Measurements from ENCODE around the gene GPR21.

Gene GPR21

DNA sequence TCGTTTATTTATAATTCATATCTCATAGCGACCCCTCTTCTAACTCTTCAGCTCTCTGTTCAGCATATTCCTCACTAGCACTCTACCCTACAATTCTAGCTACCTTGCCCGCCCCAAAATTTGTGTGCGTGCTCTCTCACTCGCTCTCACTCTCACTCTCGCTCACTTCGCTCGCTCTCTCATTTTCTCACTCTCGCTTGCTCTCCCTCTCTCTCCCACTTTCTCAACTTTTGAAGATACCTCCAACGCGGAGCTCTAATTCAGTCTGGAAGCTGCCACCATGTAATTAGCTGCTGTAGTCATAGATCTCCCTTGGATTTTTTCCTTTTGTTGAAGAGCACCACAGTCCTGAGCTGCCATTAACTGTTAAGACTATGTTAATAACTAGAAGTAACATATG, 30.4 kb downstream of the GPR21 start:
- DNase-seq (ENCODE audit: low read depth) = no peak

DNA sequence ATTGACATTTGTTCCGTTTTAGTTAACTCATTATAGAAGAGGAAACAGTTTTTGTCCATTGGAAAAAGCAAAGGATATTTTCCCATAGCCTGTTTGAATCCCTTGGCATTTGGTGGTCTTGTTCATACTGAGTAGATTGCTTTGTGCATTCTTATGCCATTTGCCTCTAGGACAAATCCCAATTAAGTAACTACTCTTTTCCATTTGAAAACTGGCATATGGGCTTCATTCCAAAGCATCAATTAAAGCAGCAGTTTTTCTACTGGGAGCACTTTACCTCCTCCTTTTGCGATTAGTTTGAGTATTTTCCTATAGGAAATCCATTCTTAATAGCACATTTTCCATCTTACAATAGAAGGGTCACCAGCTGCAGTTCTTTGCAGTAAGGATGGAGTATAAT, 31.2 kb downstream of the GPR21 start:
- DNase-seq (ENCODE audit: low read depth) = no peak

DNA sequence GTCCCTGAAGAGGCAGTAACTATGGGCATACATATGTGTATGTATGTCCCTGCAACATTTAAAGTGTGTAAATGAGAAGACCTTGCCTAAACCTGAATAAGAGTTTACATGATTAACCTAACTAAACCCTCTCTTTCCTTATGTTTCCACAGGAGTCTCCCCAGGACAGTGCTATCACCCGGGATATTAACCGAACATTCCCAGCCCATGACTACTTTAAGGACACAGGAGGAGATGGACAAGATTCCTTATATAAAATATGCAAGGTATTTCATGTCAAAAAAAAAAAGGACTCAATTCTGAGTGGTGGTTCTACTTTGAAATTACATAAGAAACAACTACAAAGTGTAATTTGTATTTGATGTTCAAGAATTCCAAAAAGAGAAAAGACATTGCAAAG, 31.7 kb downstream of the GPR21 start:
- no peak for DNase-seq (ENCODE audit: low read depth)

DNA sequence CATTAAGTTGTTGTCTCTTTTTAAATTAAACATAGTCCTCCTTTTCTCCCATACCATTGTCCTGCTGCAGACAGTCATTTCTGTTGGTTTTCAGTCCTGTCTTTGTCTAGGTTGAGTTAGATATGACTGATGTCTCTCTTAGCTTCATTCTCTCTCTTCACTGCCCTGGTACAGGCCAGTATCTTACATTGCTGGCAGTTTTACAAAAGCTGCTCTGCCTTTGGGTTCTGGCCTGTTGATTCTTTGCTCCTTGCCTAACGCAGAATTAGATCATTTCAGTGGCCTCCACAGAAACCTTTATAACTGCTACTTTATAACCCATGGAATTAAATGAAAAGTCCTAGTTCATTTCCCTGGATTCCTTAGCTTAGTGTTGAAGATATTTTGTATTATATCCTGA, 33.7 kb downstream of the GPR21 start:
- no peak for DNase-seq (ENCODE audit: low read depth)

DNA sequence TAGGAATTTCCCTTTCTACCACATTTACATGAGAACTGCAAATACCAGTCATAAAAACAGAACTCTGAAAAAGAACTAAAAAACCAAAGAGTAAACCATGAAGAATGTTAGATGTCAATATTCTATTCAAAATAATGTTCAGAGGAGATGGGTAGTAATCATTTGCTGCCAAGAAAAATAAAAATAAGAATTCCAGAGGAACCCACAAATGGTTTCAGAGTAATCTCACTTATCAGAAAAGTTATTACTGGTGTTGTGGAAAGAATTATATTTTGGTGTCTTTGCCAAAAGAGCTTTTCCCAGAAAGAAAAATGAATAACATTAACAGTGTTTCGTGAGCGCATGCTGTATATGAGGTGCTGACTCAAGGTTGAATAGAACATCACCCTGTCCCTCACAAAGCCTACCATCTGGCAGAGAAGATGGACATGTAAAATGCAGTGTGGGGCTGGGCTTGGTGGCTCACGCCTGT, 35.6 kb downstream of the GPR21 start:
- DNase-seq (ENCODE audit: low read depth) = no peak

DNA sequence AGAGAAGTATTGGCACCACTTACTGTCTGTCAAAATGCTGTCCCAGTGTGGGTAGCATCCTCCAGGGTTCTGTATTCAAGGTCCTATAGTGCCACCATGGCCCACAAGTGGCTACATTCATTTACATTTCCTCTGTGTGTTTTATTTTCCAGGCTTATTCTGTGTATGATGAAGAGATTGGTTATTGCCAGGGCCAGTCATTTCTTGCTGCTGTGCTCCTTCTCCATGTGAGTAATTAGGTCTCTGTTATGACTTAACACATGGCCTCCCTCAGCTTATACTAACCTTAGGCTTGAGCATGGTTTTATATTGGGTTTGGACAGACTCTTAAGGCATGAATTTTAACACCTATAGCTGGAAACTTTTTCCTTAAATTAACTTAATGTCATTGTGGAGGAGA, 36.7 kb downstream of the GPR21 start:
- DNase-seq (ENCODE audit: low read depth) = no peak

DNA sequence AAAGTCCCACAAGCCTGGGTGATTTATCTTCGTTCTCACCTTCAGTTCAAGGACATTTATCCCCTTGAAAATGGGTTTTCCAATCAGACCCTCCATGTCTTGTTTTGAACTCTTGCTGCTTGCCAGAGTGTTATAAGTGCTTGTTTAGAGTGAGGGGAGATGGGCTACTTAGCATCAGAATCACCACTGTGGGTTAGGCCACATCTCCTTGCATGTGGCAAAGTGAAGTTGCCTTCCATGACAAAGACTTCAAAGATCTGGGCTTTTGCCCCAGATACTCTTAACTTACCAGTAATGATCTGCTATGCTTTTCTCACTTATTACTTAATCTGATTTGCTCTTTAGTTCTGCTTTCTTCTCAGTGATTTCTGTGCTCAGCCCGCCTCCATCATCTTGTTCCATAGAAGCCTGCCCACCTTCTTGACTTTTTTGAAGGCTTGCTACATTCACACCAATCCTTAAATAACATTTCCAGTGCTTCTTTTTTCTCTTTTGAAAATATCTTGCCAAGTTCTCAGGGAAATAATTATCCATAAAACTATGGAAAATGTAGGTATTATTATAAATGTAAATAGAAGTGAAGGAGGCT, 39.0 kb downstream of the GPR21 start:
- no peak for DNase-seq (ENCODE audit: low read depth)

DNA sequence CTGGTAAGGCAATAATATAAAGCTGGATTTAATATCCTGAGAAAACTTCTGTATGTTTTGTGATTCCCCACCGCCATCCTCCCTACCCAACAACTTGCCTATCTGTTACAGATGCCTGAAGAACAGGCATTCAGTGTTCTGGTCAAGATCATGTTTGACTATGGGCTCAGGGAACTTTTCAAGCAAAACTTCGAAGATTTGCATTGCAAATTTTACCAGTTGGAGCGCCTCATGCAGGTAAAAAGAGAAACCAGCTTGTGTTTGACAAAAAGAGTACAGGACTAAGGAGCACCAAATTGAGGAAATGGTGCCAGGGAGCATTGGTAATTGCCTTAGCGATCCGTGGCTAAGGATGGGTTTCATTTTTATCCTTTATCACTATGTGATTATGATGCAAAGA, 40.0 kb downstream of the GPR21 start:
- no peak for DNase-seq (ENCODE audit: low read depth)

DNA sequence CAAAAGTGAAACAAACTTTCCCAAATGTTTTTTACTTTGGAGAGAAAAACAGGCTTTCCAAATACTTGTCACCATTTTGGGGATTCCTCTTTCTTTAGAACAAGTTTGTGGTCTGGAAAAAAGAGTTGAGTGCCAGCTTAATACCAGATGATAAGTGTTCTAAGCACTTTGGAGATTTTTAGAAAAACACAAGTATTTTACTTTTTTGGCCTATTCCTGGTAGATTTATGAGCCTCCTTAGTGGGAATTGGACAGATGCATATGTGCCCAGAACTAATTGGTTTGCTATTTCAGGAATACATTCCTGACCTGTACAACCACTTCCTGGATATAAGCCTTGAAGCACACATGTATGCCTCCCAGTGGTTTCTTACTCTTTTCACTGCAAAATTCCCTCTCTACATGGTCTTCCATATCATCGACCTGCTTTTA, 40.5 kb downstream of the GPR21 start:
- DNase-seq (ENCODE audit: low read depth) = no peak

DNA sequence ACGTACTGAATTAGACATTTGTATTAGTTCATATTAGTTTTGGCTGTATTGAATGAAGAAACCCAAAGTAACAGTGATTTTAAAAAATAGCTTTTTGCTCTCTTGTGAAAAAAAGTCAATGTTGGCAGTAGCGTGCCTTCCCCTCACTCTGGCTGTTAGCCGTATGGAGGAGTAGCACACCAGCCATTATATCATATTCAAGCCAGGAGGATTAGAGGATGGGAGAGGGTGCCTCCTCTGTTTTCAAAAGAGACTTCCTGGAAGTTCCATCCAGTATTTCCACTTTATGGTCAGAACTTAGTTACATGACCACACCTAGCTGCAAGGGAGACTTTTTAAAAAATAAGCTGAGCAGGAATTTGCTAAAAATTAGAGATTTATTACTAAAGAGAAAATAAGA, 41.2 kb downstream of the GPR21 start:
- DNase-seq (ENCODE audit: low read depth) = no peak

DNA sequence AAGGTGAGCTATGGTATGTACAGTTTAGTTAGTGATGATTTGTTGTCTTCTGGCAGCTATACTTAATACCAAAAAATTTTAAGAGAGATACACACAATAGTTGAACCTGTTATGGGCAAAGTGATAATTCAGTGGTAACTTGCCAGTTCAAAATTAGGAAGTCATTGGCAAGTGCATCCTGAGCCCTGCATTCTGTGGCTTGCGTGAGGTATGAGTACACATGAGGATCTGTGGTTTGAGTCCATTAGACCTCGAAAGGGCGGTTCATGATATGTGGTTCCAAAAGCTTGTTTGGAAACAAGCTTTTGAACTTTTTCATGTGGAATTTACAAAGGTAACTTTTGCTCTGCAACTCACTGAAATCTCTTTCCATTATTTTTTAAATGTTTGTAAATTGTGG, 47.0 kb downstream of the GPR21 start:
- DNase-seq (ENCODE audit: low read depth) = no peak

DNA sequence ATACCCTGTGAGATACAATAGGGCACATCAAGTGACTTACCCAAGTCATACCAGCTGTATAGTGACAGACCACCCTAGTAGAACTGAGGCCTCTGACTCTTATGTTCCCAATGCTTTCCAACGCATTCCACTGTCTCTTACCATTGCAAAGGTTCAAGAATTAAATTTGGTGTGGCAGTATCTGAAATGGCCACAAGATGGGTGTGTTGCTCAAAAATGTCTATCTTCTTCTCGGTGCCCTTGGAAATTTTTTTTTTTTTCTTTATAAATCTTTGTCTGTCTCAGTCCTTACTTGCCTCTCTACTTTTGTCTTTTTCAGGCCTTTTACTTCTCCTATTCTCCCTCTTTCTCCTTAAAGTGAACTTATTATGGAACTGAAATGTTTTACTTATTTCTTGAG, 48.4 kb downstream of the GPR21 start:
- DNase-seq (ENCODE audit: low read depth) = no peak

DNA sequence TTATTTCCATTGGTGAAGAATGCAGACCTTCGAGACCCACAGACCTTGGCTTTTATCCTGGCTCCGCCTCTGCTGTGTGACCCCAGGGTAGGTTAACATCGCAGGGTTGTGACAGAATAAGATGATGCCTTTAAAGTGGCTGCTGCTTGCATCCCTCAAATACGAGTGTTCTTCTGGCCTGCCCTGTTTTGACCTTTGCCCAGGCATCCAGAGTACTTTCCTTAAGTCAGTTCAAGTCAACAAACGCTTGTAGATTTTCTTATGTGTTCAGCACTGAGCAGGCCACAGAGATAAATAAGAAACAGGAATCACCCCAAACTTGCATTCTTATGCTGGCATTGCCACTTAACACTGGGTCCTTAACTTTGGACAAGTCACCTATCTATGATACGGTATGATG, 50.2 kb downstream of the GPR21 start:
- DNase-seq (ENCODE audit: low read depth) = no peak

DNA sequence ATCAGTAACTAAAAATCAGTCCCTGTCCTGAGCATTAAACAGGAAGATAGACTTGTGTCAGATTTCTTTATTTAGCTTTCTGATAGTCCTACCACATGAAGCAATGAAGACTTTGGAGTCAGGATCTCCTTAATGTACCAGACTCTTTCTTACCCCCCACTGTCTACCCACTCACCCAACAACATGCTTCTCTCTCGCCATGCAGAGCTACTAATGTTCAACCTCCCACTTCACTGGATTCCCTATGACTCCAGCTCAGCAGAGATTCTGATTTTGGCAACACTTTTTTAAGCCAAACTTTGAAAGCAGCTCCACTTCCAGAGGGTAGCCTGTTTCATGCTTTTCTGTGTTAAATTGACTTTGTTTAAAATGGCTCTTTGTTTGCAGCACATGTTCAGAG, 50.8 kb downstream of the GPR21 start:
- no peak for DNase-seq (ENCODE audit: low read depth)

All from stimulated activated CD4-positive, alpha-beta T cell treated with anti-CD3 and anti-CD28 coated beads, Interleukin-2, amount 100 ng/mL, for 4 hours (primary cell).